HEK293 (cell line): ENCODE results near the gene TMEM63B.

Experiments used
- CTCF ChIP-seq: fragments of 450-650 bp; formaldehyde crosslinking; IDR thresholded peaks from 2 replicates; pipeline ENCODE4 v1.5.1; 2016; ENCODE audit warnings: missing biosample characterization, missing genetic modification characterization
- ZBTB11 ChIP-seq: fragments of 450-650 bp; formaldehyde crosslinking; conservative IDR thresholded peaks from 2 replicates; pipeline ENCODE4 v1.5.1; 2016; ENCODE audit warnings: low read depth, missing biosample characterization, missing genetic modification characterization
- ZNF23 ChIP-seq: fragments of 450-650 bp; formaldehyde crosslinking; IDR thresholded peaks from 2 replicates; pipeline ENCODE4 v1.5.1; 2016; ENCODE audit warnings: missing biosample characterization, missing genetic modification characterization, borderline replicate concordance
- ZNF280D ChIP-seq: fragments of 450-650 bp; formaldehyde crosslinking; IDR thresholded peaks from 2 replicates; pipeline ENCODE4 v1.5.1; 2016; ENCODE audit warnings: missing biosample characterization, missing genetic modification characterization
- ZNF514 ChIP-seq: fragments of 450-650 bp; formaldehyde crosslinking; IDR thresholded peaks from 2 replicates; pipeline ENCODE4 v1.5.1; 2016; ENCODE audit warnings: missing biosample characterization, missing genetic modification characterization
- ZNF530 ChIP-seq: fragments of 450-650 bp; formaldehyde crosslinking; IDR thresholded peaks from 2 replicates; pipeline ENCODE4 v1.5.1; 2016; ENCODE audit warnings: low read depth, missing biosample characterization, missing genetic modification characterization
- ZNF571 ChIP-seq: fragments of 450-650 bp; formaldehyde crosslinking; IDR thresholded peaks from 2 replicates; pipeline ENCODE4 v1.5.0; 2017; ENCODE audit warnings: missing biosample characterization, missing genetic modification characterization
- ZNF580 ChIP-seq: fragments of 450-650 bp; formaldehyde crosslinking; IDR thresholded peaks from 2 replicates; pipeline ENCODE4 v1.5.1; 2016; ENCODE audit warnings: missing biosample characterization, missing genetic modification characterization
- ZNF639 ChIP-seq: fragments of 450-650 bp; formaldehyde crosslinking; IDR thresholded peaks from 2 replicates; pipeline ENCODE4 v1.5.1; 2016; ENCODE audit warnings: missing biosample characterization, missing genetic modification characterization
- ZNF660 ChIP-seq: fragments of 450-650 bp; IDR thresholded peaks from 2 replicates; pipeline ENCODE4 v1.5.1; 2018; ENCODE audit warnings: missing biosample characterization, mild to moderate bottlenecking, missing genetic modification characterization
- ZNF704 ChIP-seq: fragments of 450-650 bp; formaldehyde crosslinking; IDR thresholded peaks from 2 replicates; pipeline ENCODE4 v1.5.1; 2016; ENCODE audit warnings: missing biosample characterization, missing genetic modification characterization
- ZSCAN30 ChIP-seq: fragments of 450-650 bp; IDR thresholded peaks from 2 replicates; pipeline ENCODE4 v1.5.1; 2018; ENCODE audit warnings: missing biosample characterization, mild to moderate bottlenecking, missing genetic modification characterization, moderate library complexity

- TF ChIP-seq CTCF (tag by site-specific recombination) = no peak
- TF ChIP-seq ZNF660 (tag by site-specific recombination) = no peak
- TF ChIP-seq ZSCAN30 (tag by site-specific recombination) = no peak
- TF ChIP-seq ZNF639 (tag by site-specific recombination) = no peak
- TF ChIP-seq ZBTB11 (tag by site-specific recombination) = no peak
- no peak for TF ChIP-seq ZNF571
- TF ChIP-seq ZNF23 = no peak
- no peak for TF ChIP-seq ZNF514
- no peak for TF ChIP-seq ZNF280D (tag by site-specific recombination)
- TF ChIP-seq ZNF530 = no peak
- TF ChIP-seq ZNF704 (tag by site-specific recombination) = no peak
- no peak for TF ChIP-seq ZNF580 (tag by site-specific recombination)
These were observed 23.1 kb downstream of the TMEM63B start for GRCh38 chr6:44150317-44150917.
